IMR-90 (cell line): ENCODE measurements around the gene RAET1E.

ENCODE experiments used
- CTCF ChIP-seq: conservative IDR thresholded peaks from 2 replicates; pipeline ENCODE4 v1.5.1; 2012; ENCODE audit warnings: mild to moderate bottlenecking, low read depth, low read length, improper control_type of control experiment
- ELK1 ChIP-seq: fragments of 150-350 bp; IDR thresholded peaks from 2 replicates; pipeline ENCODE4 v1.6.1; 2016; ENCODE audit warnings: low read depth, mild to moderate bottlenecking, low read length, moderate library complexity, borderline replicate concordance
- FOS ChIP-seq: fragments of 150-350 bp; IDR thresholded peaks from 2 replicates; pipeline ENCODE4 v1.6.1; 2016; ENCODE audit warnings: low read depth, low read length
- MAFK ChIP-seq: IDR thresholded peaks from 2 replicates; pipeline ENCODE4 v1.6.1; 2012; ENCODE audit warnings: low read depth, low read length, improper control_type of control experiment
- POLR2A ChIP-seq: IDR thresholded peaks from 2 replicates; pipeline ENCODE4 v1.6.1; 2012; ENCODE audit warnings: mild to moderate bottlenecking, low read depth, low read length
- RCOR1 ChIP-seq: IDR thresholded peaks from 2 replicates; pipeline ENCODE4 v1.6.1; 2012; ENCODE audit warnings: mild to moderate bottlenecking, low read length, improper control_type of control experiment; ENCODE audit not compliant: insufficient replicate concordance
- SMC3 ChIP-seq: fragments of 150-350 bp; IDR thresholded peaks from 2 replicates; pipeline ENCODE4 v1.6.1; 2016; ENCODE audit warnings: low read depth, mild to moderate bottlenecking, antibody characterized with exemption, low read length, moderate library complexity

GRCh38 chr6:149871182-149871581, 26.7 kb downstream of the RAET1E start:
- TF ChIP-seq POLR2A (no peak), CTCF (no peak), FOS (no peak), MAFK (no peak), ELK1 (no peak), RCOR1 (no peak), SMC3 (no peak)
